Prostate gland (tissue), 2 donors: Measurements from ENCODE around the gene CEP290.

Source experiments
- POLR2A ChIP-seq: fragments of 450-650 bp; IDR thresholded peaks from one replicate; pipeline ENCODE4 v1.6.1; 2016; ENCODE audit warnings: antibody characterized with exemption, mild to moderate bottlenecking
- POLR2AphosphoS5 ChIP-seq: sonication (generic); formaldehyde crosslinking; IDR thresholded peaks from one replicate; pipeline ENCODE4 v1.6.1; 2017; ENCODE audit warnings: antibody characterized with exemption
- TF ChIP-seq, protein P1 (sequence below), 4 experiments: fragments of 200-600 bp in 2 of 4; fragments of 450-650 bp in 2 of 4; sonication (generic) in 2 of 4; IDR thresholded peaks; 1 replicate in 3 of 4; 2 replicates in 1 of 4; pipeline ENCODE4 v1.5.1; 2016 to 2019; ENCODE audit warnings: antibody characterized with exemption in 4 of 4, mild to moderate bottlenecking in 2 of 4, moderate library complexity in 2 of 4

DNA sequence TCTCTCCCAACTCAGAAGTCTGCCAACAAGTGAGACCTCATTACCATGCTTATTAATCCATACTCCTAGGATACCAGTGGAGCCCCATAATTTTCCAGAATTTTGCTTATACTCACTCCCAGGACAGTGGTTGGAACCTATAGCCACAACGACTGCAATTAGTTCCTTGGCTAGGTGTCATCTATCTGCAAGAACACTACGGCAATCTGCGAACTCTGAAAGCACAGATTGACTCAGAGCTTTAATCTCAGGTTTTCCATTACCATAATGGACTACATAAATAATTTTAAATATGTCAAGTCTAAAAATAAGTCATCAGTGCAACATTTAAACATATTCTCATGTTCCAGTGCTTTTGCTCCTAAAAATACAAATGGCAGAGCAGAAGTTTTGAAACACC lies 33.7 kb upstream of the CEP290 start:
- TF ChIP-seq, protein P1, sequence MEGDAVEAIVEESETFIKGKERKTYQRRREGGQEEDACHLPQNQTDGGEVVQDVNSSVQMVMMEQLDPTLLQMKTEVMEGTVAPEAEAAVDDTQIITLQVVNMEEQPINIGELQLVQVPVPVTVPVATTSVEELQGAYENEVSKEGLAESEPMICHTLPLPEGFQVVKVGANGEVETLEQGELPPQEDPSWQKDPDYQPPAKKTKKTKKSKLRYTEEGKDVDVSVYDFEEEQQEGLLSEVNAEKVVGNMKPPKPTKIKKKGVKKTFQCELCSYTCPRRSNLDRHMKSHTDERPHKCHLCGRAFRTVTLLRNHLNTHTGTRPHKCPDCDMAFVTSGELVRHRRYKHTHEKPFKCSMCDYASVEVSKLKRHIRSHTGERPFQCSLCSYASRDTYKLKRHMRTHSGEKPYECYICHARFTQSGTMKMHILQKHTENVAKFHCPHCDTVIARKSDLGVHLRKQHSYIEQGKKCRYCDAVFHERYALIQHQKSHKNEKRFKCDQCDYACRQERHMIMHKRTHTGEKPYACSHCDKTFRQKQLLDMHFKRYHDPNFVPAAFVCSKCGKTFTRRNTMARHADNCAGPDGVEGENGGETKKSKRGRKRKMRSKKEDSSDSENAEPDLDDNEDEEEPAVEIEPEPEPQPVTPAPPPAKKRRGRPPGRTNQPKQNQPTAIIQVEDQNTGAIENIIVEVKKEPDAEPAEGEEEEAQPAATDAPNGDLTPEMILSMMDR (IDR thresholded peaks at IDR 0.05), result no peak
- no peak for TF ChIP-seq POLR2A
- no peak for TF ChIP-seq POLR2AphosphoS5
